GM21717 (cell line): ENCODE data around the gene MICAL3.

Source experiments
- ATAC-seq: cut with Tn5 transposase; IDR thresholded peaks from one replicate; pipeline ENCODE4 v1.9.1; 2021; ENCODE audit warnings: mild to moderate bottlenecking, moderate library complexity; ENCODE audit not compliant: unreplicated experiment

Gene MICAL3

GRCh38 chr22:17873804-17874203, 150.6 kb downstream of the MICAL3 start:
- ATAC-seq = no peak

GRCh38 chr22:17873116-17873515, 151.2 kb downstream of the MICAL3 start:
- ATAC-seq = no peak

GRCh38 chr22:17872471-17872870, 151.9 kb downstream of the MICAL3 start:
- ATAC-seq = no peak

GRCh38 chr22:17871726-17872458, 152.5 kb downstream of the MICAL3 start:
- ATAC-seq = no peak

- ATAC-seq = no peak
Measured at GRCh38 chr22:17870407-17870806, 154.0 kb downstream of the MICAL3 start.

- no peak for ATAC-seq
Measured at GRCh38 chr22:17869285-17870096, 154.9 kb downstream of the MICAL3 start.

GRCh38 chr22:17868771-17869170, 155.6 kb downstream of the MICAL3 start:
- ATAC-seq = no peak

GRCh38 chr22:17867160-17867785, 157.1 kb downstream of the MICAL3 start:
- ATAC-seq = no peak

- no peak for ATAC-seq
Measured at GRCh38 chr22:17866621-17867020, 157.7 kb downstream of the MICAL3 start.

GRCh38 chr22:17866127-17866526, 158.2 kb downstream of the MICAL3 start:
- no peak for ATAC-seq

GRCh38 chr22:17865183-17866055, 158.9 kb downstream of the MICAL3 start:
- no peak for ATAC-seq

- ATAC-seq = no peak
Measured at GRCh38 chr22:17864398-17865182, 159.8 kb downstream of the MICAL3 start.

- ATAC-seq = no peak
Measured at GRCh38 chr22:17862646-17863181, 161.6 kb downstream of the MICAL3 start.

GRCh38 chr22:17861909-17862308, 162.5 kb downstream of the MICAL3 start:
- ATAC-seq = no peak

GRCh38 chr22:17860220-17860965, 164.0 kb downstream of the MICAL3 start:
- no peak for ATAC-seq

GRCh38 chr22:17858033-17858432, 166.3 kb downstream of the MICAL3 start:
- ATAC-seq = no peak

GRCh38 chr22:17855572-17856290, 168.6 kb downstream of the MICAL3 start:
- ATAC-seq = no peak

- ATAC-seq = no peak
Measured at GRCh38 chr22:17853073-17853472, 171.3 kb downstream of the MICAL3 start.
